D341Med (cell line): Measurements from ENCODE around the gene C5orf58.

Source experiments
- DNase-seq: peaks from one replicate; pipeline ENCODE4 v3.0.0; 2012; ENCODE audit warnings: low spot score

Gene C5orf58, protein sequence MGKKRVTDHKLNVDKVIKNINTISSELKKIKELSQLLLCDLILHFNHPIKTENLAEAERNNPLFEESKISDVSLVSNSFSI

DNA sequence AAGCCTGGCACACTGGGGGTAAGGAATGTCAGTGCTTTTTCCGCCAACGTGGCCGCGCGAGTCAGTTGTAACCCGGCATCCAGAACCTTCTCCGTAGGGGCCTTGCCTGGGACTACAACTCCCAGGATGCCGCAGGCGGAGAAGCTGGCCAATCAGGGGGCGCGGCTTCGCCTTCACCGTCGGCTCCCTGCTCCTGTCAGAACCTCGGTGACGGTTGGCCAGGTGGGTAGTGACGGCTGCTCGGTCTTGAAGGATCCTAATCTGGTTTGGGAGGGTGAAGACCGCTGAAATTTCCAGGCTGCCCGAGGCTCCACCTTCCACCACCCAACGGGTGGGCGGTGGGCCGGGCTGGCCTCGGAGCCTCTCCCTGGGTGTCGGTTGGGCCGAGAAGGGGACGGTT, at the start of gene C5orf58:
Gene C5orf58 (plus strand): TSS at position 200 of the 400 bp plus-strand sequence. CDS start 1,992 bp downstream, outside the sequence.
- no peak for DNase-seq

DNA sequence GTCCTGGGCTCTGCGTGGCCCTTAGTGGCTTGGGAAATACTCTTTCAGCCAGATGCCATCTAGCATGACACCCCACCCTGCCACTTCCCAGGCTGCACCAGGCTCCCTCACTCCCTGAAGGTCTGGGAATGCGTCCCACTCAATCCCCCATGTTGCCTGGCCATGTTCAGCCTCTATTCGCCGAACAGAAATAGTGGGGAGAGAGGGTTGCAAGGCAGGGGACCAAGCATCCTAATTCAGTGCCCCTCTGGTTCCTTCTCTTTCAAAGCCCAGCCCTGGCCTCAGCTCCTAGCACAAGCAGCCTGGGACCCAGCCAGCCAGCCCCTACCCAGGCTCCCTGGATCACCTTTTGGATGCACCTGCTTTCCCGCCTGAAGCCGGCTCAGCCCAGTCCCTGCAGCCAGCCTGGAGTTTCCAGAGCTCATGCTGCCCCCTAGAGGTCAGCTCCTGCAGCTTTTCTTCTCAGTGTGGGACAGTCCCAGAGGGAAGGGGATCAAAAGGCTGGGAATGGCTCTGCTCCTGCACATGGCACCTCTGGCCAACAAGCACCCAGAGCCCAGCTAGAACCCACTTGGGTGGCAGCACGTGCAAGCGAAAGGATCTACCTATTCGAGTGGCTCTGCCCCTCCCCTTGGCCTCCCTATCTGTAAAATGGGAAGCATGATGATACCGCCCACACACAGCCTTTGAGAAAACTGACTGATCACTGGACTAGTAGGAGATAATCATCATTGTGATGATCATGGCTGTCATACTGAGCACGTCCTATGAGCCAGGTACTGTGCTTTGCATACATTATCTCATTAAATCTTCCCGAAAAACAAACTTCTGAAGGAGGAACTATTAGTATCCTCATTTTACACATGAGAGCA, 48.7 kb upstream of the C5orf58 start:
- DNase-seq, result no peak

GRCh38 chr5:170184737-170185136, 48.0 kb upstream of the C5orf58 start:
- DNase-seq, result no peak

GRCh38 chr5:170186156-170186555, 46.6 kb upstream of the C5orf58 start:
- no peak for DNase-seq

DNA sequence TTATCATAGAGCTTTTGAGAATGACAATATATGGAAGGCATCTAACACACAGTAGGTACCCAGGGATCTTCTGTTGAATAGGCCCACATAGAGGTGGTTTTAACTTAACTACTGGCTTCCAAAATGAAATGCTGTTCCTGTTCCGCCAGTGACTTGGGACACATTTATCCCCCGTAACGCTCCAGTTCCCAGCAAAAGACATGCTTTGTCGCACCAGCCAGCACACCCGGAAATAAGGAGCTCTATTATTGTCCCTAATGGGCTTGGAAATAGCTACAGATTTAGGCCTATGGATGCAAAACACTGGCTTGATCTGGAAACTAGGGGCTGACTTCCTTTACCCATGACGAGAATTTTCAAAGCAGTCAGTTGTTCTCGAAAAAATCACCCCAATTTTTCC, 45.9 kb upstream of the C5orf58 start:
- DNase-seq, result no peak

- no peak for DNase-seq
These were observed 42.2 kb upstream of the C5orf58 start for GRCh38 chr5:170190436-170191134.

GRCh38 chr5:170192829-170193228, 40.0 kb upstream of the C5orf58 start:
- DNase-seq, result no peak

GRCh38 chr5:170195961-170196360, 36.8 kb upstream of the C5orf58 start:
- no peak for DNase-seq

DNA sequence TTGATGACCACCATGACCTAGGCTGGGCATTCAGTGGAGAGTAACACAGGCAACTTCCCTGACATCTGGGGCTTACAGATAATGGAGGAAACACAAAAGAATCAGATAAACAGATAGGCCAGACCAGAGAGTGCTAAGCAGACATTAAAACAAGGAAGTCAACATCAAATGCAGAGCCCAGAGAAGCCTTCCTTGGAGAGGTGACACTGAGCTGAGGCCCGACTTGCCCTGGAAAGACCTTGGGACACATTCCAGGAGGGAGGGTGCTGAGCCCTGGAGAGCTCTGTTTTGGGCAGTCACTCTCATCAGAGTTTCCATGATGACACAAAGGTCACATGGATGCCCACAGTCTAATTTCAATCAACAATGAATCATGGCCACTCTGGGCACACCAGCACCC, 31.9 kb upstream of the C5orf58 start:
- DNase-seq, result no peak

GRCh38 chr5:170201311-170201710, 31.5 kb upstream of the C5orf58 start:
- DNase-seq, result no peak

DNA sequence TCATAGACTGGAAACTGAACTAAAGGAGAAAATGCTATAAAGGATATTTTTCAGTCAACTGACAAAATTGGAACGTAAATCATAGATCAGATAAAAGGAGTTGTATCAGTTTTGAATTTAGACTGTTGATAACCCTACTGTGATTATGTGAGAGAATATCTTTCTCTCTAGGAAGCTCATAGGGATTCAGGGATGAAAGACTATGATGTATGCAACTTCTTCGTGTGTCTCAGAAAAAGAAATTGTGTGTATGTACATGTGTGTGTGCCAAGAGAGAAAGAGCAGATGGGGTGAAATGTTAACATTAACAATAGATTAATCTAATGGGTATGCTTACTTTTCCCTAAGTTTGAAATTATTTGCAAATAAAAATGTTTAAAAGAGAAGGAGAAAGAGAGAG, 30.7 kb upstream of the C5orf58 start:
- no peak for DNase-seq

GRCh38 chr5:170204202-170204601, 28.6 kb upstream of the C5orf58 start:
- no peak for DNase-seq

DNA sequence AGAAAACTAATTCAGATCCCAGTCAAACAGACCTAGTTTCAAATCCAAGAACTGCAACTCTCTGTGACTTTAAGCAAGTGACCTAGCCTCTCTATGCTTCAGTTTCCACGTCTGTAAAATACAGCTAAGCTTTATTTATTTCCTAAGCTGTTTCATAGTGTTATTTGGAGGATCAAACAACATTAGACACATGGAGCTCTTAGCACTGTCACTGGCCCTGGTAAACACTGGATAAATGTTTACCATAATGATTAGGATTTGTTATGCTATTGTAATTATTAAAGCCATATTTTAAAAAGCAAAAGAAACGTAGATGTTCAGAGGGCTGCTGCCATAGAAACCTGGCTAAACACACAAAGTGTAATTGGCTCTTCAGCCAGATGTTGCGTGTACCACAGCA, 26.6 kb upstream of the C5orf58 start:
- DNase-seq, result no peak

DNA sequence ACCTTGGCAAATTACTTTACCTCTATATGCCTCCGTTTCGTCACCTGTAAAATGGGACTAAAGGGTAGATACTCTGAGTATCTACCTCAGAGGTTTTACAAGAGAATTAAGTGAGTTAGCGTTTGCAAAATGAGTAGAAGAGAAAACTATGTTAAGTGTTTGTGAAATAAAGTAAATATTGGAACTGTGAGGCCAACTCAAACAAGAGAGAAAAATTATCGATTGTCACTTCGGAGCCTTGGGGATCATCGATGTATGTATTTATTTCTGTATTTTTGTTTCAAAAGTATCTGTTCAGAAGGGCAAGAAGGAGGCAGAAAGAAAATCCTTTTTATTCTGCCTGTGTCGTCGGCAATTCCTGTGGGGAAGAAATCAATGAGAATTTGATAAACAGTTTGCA, 25.8 kb upstream of the C5orf58 start:
- DNase-seq, result no peak

DNA sequence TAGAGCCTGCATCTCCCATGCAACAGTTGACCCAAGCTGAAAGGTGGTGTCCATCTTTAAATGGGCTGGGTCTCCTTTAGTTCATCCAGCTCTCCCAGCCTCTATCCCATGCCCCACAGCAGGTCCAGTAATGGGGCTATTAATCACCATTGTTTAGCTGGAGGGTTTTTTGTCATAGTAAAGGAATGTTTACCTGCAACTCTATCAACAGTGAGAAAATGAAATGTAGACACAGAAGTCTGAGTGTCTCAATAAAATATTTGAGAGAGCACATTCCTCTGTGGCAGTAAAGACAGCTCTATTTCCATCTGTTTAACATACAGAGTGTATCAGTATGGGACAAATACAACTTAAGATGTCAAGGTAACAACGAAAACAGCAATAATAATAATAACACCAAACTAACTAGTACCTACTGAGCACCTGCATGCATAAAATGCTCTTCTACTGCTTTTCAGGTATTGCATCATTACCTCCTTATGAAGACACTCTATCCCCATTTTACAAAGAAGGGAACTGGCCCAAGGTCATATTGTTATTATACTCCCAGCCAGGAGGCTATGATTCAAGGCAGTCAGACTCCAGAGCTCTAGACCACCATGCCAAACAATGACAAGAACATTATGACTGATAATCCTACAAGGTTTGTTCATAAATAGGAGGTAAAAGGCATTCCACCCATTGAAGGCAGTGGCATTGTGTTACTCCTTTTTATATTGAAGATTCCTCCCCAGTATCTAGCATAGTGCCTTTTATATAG, 21.0 kb upstream of the C5orf58 start:
- DNase-seq, result no peak

DNA sequence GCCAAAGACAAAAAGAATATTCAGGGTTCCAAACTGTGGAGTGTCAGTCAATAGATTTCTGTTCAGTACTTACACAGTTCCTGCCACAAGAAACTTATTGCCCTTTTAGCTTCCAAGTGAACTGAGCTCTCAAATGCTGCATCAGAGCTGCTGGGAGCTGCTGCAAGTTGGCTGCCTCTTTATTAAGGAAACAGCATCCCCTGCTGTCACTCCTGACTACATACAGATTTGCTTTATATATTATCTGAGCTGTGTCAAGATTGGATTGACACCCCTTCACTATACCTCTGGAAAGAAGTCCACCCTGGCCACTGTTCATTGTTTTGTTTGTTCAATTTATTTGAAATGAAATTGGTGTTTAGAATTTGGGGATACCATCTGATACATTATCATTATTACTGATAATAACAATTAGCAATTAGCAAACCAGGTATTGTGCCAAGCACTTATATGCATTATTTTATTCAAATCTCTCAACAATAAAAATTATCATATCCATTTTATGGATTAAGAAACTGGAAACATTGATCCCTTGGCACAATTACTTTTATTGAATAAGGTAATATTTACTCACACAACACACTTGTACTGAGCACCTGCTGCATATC, 16.4 kb upstream of the C5orf58 start:
- no peak for DNase-seq

GRCh38 chr5:170217831-170218230, 15.0 kb upstream of the C5orf58 start:
- DNase-seq, result no peak

DNA sequence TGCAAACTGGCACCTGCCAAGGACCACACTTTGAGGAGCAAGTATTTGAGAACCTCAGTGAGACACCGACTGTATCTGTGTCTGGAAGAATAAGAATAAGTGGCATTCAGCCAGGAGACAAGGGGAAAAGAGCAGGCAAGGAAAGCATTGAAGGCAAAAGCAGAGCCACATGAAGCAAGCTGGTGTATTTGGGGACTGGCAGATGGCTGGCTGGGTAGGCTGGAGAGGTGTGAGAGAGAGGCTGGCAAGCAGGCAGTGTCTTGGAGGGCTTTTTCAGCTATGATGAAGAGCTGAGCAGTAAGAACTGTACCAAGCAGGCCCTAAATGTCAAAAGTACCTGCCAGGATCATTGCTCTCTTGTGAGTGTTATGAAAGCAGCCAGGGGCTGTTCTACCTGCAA, 14.1 kb upstream of the C5orf58 start:
- DNase-seq, result no peak

- no peak for DNase-seq
These were observed 13.2 kb upstream of the C5orf58 start for GRCh38 chr5:170219615-170220014.

GRCh38 chr5:170220191-170220590, 12.6 kb upstream of the C5orf58 start:
- DNase-seq, result no peak

DNA sequence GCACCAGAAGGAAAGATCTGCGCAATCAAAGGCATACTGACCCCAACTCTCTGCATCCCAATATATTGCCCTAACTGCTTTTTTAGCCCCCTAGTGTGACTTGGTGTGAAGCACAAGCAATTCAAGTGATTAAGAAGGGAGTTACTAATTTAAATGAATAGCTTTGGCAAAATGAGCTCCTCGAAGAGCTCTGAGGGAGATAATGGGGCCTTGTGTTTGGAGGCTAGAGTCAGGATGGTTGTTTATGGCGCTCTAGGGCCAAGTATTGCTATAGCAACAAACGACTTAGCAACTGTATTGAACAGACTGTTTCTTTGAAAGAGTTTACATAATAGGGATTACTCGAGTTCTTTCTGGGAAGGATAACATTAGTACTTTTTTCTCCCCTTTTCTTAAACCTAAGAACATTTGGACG, 11.5 kb upstream of the C5orf58 start:
- DNase-seq, result no peak

- no peak for DNase-seq
These were observed 9.4 kb upstream of the C5orf58 start for GRCh38 chr5:170223360-170223759.
